ENCODE measurements around the gene CDK14.
"Not testable (repeated sequence)": the region's sequence is repeated elsewhere in the genome, so short reads cannot be mapped to it uniquely, and the experiment has no call there.

DNA sequence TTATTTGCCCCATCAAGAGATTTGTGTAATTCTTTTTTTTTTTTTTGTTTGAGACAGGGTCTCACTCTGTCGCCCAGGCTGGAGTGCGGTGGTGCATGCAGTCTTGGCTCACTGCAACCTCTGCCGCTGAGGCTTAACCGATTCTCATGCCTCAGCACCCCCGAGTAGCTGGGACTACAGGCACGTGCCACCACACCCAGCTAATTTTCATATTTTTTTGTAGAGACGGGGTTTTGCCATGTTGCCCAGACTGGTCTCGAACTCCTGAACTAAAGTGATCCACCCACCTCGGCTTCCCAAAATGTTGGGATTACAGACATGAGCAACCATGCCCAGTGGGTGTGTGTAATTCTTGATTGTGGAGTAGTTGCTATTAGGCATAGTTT is 161.4 kb downstream of the CDK14 start:
- TF ChIP-seq POLR2A (IDR thresholded peaks at IDR 0.05): not testable (repeated sequence)
- TF ChIP-seq, protein P1, sequence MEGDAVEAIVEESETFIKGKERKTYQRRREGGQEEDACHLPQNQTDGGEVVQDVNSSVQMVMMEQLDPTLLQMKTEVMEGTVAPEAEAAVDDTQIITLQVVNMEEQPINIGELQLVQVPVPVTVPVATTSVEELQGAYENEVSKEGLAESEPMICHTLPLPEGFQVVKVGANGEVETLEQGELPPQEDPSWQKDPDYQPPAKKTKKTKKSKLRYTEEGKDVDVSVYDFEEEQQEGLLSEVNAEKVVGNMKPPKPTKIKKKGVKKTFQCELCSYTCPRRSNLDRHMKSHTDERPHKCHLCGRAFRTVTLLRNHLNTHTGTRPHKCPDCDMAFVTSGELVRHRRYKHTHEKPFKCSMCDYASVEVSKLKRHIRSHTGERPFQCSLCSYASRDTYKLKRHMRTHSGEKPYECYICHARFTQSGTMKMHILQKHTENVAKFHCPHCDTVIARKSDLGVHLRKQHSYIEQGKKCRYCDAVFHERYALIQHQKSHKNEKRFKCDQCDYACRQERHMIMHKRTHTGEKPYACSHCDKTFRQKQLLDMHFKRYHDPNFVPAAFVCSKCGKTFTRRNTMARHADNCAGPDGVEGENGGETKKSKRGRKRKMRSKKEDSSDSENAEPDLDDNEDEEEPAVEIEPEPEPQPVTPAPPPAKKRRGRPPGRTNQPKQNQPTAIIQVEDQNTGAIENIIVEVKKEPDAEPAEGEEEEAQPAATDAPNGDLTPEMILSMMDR (IDR thresholded peaks at IDR 0.05): not testable (repeated sequence)
